K562 (cell line): ENCODE results near the gene DIPK1A.

Source experiments
- ZNF124 ChIP-seq: sonication (generic); formaldehyde crosslinking; IDR thresholded peaks from 2 replicates; pipeline ENCODE4 v1.8.1; 2022; ENCODE audit warnings: missing genetic modification reagents
- TF ChIP-seq, protein P1 (sequence below): fragments of 250-450 bp; sonication (Bioruptor Pico); IDR thresholded peaks from 2 replicates; pipeline ENCODE4 v1.5.0; 2022; ENCODE audit warnings: mild to moderate bottlenecking

DNA sequence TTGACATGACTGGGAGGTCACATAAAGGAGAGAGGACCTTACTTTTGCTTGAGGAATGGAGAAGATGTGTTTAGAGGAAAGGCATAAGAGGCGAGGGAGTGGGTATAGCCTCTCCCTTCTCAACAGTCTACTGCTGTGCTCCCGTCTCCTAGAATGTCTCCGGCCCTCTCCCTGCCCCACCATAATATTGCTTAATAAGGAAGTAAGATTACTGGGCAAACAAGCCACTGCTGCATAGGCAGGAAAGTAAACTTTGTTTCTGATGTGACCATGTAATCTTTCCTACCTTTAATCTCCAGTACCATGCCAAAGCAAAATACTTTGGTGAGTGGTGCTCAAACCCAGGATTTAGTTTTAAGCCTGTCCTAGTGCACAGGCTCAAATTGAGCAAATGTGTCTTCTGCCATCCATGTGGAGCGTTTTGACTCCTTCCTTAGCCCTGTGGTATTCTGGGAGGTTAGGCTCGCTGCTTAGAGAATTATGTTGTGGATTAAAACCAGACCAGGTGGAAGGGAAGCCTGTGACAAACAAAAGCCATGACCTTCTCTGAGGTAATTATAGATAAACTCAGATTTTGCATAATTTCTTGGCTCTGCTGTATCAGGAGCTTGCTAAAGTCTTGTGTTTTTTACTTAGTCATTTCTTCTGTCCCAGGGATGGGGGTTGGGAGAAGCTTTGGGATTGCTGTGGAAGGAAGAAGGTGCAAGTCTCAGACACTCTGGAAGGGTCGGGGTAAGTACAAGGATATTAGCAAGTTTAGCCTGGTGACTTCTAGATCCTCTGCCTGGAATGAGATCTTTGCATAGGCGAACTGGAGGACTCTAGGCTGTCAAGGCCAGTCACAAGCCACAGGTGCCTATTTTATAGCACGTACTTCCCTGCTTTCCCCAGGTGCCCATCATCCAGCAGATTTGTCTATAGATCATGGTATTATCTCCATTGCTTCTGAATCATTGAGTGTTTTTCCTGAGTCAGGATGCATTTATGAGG lies 34.5 kb upstream of the DIPK1A start:
- TF ChIP-seq, protein P1, sequence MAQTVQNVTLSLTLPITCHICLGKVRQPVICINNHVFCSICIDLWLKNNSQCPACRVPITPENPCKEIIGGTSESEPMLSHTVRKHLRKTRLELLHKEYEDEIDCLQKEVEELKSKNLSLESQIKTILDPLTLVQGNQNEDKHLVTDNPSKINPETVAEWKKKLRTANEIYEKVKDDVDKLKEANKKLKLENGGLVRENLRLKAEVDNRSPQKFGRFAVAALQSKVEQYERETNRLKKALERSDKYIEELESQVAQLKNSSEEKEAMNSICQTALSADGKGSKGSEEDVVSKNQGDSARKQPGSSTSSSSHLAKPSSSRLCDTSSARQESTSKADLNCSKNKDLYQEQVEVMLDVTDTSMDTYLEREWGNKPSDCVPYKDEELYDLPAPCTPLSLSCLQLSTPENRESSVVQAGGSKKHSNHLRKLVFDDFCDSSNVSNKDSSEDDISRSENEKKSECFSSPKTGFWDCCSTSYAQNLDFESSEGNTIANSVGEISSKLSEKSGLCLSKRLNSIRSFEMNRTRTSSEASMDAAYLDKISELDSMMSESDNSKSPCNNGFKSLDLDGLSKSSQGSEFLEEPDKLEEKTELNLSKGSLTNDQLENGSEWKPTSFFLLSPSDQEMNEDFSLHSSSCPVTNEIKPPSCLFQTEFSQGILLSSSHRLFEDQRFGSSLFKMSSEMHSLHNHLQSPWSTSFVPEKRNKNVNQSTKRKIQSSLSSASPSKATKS: no peak
- no peak for TF ChIP-seq ZNF124 (CRISPR knock-in tag)
